Small intestine (tissue), 7 donors: ENCODE measurements around the gene HBB. TPM values are rescaled to one million over a fixed set of nuclear protein-coding genes. Genes with fewer than 3 reads are reported as not detected.

Experiments
- DNase-seq, 2 donors: peaks; one replicate each; pipeline versions ENCODE4 v3.0.0 to v3.0.0-alpha.2; 2013
- FAIRE-seq: peaks from 2 replicates; lab custom pipeline; 2012; peaks lifted over from hg19 to GRCh38; lab: Jason Lieb, UNC
- H3K27ac ChIP-seq, 3 donors: one replicate each; pipeline ENCODE4 v1.5.1; 2013; ENCODE audit warnings: low read length in 2 of 3, mild to moderate bottlenecking in 2 of 3, control low read depth in 1 of 3, inconsistent platforms in 1 of 3, low read depth in 1 of 3, moderate library complexity in 1 of 3
- H3K27me3 ChIP-seq, 3 donors: one replicate each; pipeline ENCODE4 v1.6.1; 2013; ENCODE audit warnings: low read length in 3 of 3, inconsistent platforms in 1 of 3; ENCODE audit not compliant: control insufficient read depth in 3 of 3, insufficient read depth in 3 of 3
- H3K36me3 ChIP-seq, 3 donors: one replicate each; pipeline ENCODE4 v1.6.1; 2013; ENCODE audit warnings: low read length in 3 of 3, inconsistent platforms in 1 of 3, low read depth in 1 of 3, mild to moderate bottlenecking in 1 of 3, moderate library complexity in 1 of 3; ENCODE audit not compliant: control insufficient read depth in 3 of 3, insufficient read depth in 2 of 3
- H3K4me1 ChIP-seq, 3 donors: one replicate each; pipeline ENCODE4 v1.6.1; 2013; ENCODE audit warnings: low read length in 2 of 3, inconsistent platforms in 1 of 3, low read depth in 1 of 3, mild to moderate bottlenecking in 1 of 3, moderate library complexity in 1 of 3; ENCODE audit not compliant: control insufficient read depth in 3 of 3, insufficient read depth in 2 of 3
- H3K4me3 ChIP-seq, 3 donors: one replicate each; pipeline ENCODE4 v1.5.1; 2013; ENCODE audit warnings: low read length in 3 of 3, control low read depth in 1 of 3, inconsistent platforms in 1 of 3, low read depth in 1 of 3, mild to moderate bottlenecking in 1 of 3, moderate library complexity in 1 of 3
- H3K9me3 ChIP-seq, 2 donors: one replicate each; pipeline ENCODE4 v1.6.1; 2013; ENCODE audit warnings: low read depth in 1 of 2, low read length in 1 of 2; ENCODE audit not compliant: control insufficient read depth in 2 of 2, insufficient read depth in 1 of 2
- WGBS, 3 donors: extraction: QIAGEN DNeasy Blood & Tissue Kit; methylation state at CpG; one replicate each; pipeline ENCODE4 v1.1.7; 2013; 5-methylcytosine and 5-hydroxymethylcytosine counted together
- polyA plus RNA-seq, 4 donors: library from polyadenylated mRNA; stranded (reverse) in 3 of 4; unstranded in 1 of 4; fragments of 200-250 nt in 3 of 4; fragments of 120-200 nt in 1 of 4; gene quantifications; one replicate each; pipeline versions ENCODE4 v1.2.1 to v1.2.3, GENCODE V29; 2013
- donor health status: healthy with polysubstance abuse.
- donor health status: control.
- donor health status: control.
- donor health status: Bipolar disorder and iron deficiency.
- donor health status: healthy.

HBB gene
- polyA plus RNA-seq, 4 donors: 7.4 to 61.4 (median 13.2) TPM

DNA sequence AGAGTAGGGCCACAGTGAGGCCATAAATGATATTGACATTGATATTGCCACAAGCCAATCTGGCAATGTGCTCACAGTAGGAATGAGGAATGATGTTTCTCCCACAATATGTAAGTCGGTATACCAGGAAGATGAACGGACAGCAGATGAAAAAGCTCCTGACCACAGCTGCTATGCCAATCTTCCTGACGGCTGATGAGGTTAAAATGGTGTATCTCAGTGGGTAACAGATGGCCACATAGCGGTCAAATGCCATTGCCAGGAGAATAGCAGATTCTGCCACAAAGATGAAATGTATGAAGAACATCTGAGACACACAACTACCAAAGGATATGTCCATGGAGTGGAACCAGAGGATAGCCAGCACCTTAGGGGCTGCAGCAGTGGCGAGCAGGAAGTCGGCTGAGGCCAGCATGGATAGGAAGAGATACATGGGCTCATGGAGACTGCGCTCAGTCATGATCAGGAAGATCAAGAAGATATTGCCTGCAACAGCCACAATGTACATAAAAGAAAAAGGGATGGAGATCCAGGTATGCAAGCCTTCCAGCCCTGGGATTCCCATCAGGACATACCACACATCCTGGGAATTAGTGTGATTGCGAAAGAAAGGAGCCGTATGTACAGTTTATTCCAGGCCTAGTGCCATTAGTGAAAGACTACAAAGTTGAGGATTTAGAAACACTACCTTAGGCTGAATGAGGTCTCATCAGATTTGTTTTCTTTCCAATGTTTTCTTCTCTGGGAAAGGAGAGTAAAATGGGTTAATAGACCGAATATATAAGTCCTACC is 48.6 kb downstream of the HBB start:
- Histone ChIP-seq H3K27me3 (no peaks in the 10 kb centered on the region), H3K9me3 (no peaks in the 10 kb centered on the region), H3K4me3 (no peak overlapping the region), H3K36me3 (no peaks in the 10 kb centered on the region), H3K4me1 (no peaks in the 10 kb centered on the region), H3K27ac (no peak overlapping the region)
- FAIRE-seq: no peak
- WGBS, 3 donors: 80 to 87% (median 82%) methylated on average over 10 of the region's 10 CpGs
- no peak for DNase-seq

Other genes with a start within 250 kb of the HBB start
- not detected for gene OR51L1, start 232.2 kb downstream of the HBB start, polyA plus RNA-seq
- gene OR52J3, start 180.5 kb downstream of the HBB start, polyA plus RNA-seq: not detected
- not detected for gene OR52E2, start 167.4 kb downstream of the HBB start, polyA plus RNA-seq
- gene OR52E1, start 157.5 kb downstream of the HBB start, polyA plus RNA-seq: not detected
- not detected for gene OR52A5, start 88.7 kb downstream of the HBB start, polyA plus RNA-seq
- not detected for gene OR52A1, start 72.3 kb downstream of the HBB start, polyA plus RNA-seq
- not detected for gene OR51V1, start 26.4 kb downstream of the HBB start, polyA plus RNA-seq
- under 1 TPM in 1 of 4 donors, not detected in 3; 0.15 TPM for gene HBD, start 7.4 kb upstream of the HBB start, polyA plus RNA-seq
- gene HBG1, start 22.8 kb upstream of the HBB start, polyA plus RNA-seq: 1 to 10 TPM in 1 of 4 donors, not detected in 3; 2.5 TPM
- gene HBG2, start 27.7 kb upstream of the HBB start, polyA plus RNA-seq: 100 to 1,000 TPM in 1 of 4 donors, not detected in 3; 857 TPM
- 1 to 10 TPM in 1 of 4 donors, not detected in 3; 1.9 TPM for gene HBE1, start 42.9 kb upstream of the HBB start, polyA plus RNA-seq
- not detected for gene OR51B4, start 74.9 kb upstream of the HBB start, polyA plus RNA-seq
- gene OR51B2, start 97.2 kb upstream of the HBB start, polyA plus RNA-seq: not detected
- under 1 TPM in 1 of 4 donors, not detected in 3; 0.15 TPM for gene OR51B5, start 116.5 kb upstream of the HBB start, polyA plus RNA-seq
- gene OR51B6, start 124.4 kb upstream of the HBB start, polyA plus RNA-seq: not detected
- not detected for gene OR51M1, start 156.7 kb upstream of the HBB start, polyA plus RNA-seq
- gene OR51Q1, start 195.0 kb upstream of the HBB start, polyA plus RNA-seq: not detected
- not detected for gene OR51I1, start 214.4 kb upstream of the HBB start, polyA plus RNA-seq
- gene OR51I2, start 222.3 kb upstream of the HBB start, polyA plus RNA-seq: under 1 TPM in 1 of 4 donors, not detected in 3; 0.03 TPM